Activated CD4-positive, alpha-beta T cell treated with anti-CD3 and anti-CD28 coated beads for 1 hour (primary cell): Measurements from ENCODE around the gene LRRC15.

Source experiments
- DNase-seq: peaks from one replicate; pipeline ENCODE4 v3.0.0-alpha.2; 2020

LRRC15 gene

GRCh38 chr3:194384156-194384555, 14.6 kb upstream of the LRRC15 start:
- no peak for DNase-seq

DNA sequence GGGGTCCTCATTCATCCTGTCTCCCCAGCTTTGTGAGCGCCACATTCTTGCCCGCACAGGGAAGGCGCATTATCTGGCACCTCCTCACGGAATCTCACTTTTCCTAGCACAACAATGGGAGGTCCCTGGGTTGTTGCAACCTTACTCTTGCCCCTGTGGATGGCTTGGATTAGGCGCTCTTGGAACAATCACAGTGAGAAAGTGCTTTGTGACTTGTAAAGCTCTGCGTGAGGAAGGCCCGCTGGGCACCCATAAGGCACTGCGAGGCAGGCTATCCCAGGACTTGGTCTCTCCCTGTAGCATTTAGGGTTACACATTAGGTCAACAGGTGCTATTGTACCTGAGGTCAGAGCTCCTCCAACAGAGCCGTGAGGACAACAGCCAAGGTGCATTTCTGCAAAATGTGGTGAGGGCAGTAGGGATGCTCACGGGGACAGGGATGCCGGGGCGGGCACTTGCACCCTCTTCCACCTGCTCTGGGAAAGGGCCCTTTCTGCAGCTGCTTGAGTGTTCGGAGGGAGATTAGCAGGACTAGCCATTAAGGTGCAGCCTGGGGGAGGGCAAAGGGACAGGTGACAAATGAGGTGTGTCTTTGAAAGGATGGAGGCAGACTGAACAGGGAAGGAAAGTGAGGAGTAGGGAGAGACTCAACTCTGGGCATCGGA, 13.9 kb upstream of the LRRC15 start:
- DNase-seq, result no peak

GRCh38 chr3:194382892-194383223, 13.3 kb upstream of the LRRC15 start:
- no peak for DNase-seq

GRCh38 chr3:194382196-194382891, 12.8 kb upstream of the LRRC15 start:
- DNase-seq, result no peak

DNA sequence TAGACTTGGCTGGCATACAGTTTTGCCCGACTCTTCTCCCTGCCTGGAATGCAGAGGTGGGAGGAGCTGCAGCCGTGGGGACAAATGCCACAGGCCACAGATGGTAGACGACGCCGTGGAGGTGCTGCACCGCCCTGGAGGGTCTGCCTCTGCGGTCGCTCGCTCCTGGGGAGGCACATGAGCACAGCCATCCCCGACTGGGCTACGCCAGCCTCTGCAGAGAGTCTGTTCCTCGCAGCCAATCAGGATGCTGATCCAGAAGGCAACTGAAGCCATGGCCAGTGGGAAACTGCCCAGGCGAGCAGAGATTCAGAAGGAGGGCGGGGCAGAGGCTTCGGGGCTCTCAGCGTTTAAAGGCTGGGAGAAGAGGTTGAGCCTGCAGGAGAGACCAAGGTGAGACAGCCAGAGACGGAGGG, 11.9 kb upstream of the LRRC15 start:
- no peak for DNase-seq

DNA sequence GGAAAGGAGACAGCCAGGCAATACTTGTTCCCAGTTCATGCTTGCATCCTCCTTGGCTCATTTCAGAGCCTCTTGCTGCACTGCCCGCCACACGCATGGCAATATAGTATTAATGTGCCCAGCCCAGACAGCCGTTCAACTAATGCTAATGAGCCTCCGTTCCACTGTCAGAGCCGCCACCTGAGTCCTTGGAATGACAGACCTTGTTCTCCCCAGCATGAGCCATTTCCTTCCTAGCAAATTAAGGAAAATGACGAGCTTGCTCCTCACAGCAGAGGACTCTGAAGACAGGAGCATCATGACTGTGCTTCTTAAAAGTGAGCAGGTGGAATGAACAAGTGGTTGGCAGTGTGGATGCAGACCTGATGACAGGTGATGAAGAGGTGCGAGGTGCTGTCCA, 10.8 kb upstream of the LRRC15 start:
- no peak for DNase-seq

DNA sequence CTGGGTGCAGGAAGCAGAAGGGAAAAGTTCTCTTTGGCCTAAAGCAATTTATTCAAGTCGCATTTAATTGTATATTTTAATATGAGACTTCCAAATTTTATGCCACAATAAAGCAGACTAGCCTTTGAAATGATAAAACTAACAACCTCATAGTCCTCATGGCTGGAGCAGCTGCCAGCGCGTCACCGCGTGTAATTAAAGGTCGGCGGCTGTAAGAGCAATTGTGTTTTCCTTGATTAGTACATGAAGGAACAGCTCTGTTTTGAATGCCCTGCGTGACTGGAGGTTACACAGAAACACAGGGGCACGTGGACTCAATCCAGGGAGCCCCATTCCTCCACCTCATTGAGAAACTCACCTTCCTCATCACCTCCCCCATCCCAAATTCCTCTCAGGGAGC, 10.1 kb upstream of the LRRC15 start:
- DNase-seq, result no peak

GRCh38 chr3:194379231-194379630, 9.7 kb upstream of the LRRC15 start:
- DNase-seq, result no peak

GRCh38 chr3:194377708-194378107, 8.2 kb upstream of the LRRC15 start:
- DNase-seq, result no peak

- DNase-seq, result no peak
These were observed 6.7 kb upstream of the LRRC15 start for GRCh38 chr3:194376241-194376560.

GRCh38 chr3:194375473-194376240, 6.1 kb upstream of the LRRC15 start:
- no peak for DNase-seq

DNA sequence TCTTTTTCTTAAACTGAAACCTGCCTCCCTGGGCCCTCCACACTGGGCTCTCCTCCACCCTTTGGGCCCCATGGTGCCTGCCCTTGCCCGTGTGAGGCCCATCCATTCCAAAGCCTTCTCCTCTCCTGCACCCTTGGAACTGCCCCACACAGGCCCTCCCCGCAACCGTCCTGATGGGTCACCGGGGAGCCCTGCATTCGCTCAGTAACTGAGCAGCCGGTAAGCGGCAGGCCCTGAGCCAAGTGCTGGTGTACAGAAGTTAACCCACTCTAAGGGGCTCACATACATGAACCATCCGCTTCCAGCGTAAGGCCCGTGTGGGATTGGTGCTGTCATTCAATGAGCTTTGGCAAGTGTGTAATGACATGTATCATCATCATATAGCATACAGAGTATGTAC, 5.4 kb upstream of the LRRC15 start:
- DNase-seq, result no peak

- DNase-seq, result no peak
These were observed 4.4 kb upstream of the LRRC15 start for GRCh38 chr3:194373899-194374298.

DNA sequence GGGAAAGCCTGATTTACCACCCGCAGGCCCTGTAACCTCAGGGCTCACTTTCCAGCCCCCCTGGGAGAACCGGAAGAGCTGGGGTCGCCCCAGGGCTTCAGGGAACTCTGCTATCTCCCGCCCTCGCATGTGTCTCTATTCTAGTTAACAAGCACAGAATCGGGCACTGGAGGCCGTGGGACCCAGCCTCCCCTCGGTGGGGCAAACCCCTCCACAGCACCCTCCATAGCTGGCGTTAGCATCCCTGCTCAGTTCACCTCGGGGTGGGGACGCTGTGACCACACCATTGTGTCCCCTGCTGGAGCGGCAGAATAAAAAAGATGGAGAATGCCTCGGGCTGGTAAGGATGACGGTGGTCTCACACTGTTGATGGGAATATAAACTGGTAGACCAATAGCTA, 3.5 kb upstream of the LRRC15 start:
- no peak for DNase-seq

- DNase-seq, result no peak
These were observed 1.2 kb upstream of the LRRC15 start for GRCh38 chr3:194370753-194371152.

DNA sequence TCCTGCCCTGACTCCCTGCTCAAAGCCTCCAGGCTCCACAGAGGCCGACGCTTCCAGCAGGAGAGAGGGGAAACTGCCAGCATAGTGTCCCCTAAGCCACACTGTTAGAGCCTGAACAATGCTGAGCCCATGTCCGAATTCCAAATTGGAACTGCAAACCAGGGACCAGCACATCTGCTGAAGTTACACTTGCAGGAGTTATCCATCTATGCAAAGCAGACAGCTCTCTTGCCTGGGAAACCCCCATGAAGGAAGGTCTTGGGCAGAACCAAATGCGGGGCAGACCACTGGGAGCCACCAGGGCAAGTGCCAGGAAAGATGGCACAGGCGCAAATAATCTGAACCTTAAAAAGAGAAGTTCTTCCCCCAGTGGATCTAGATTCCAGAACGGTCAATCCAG, 625 bp downstream of the LRRC15 start:
- no peak for DNase-seq

- no peak for DNase-seq
These were observed 1.3 kb downstream of the LRRC15 start for GRCh38 chr3:194367992-194368841.

DNA sequence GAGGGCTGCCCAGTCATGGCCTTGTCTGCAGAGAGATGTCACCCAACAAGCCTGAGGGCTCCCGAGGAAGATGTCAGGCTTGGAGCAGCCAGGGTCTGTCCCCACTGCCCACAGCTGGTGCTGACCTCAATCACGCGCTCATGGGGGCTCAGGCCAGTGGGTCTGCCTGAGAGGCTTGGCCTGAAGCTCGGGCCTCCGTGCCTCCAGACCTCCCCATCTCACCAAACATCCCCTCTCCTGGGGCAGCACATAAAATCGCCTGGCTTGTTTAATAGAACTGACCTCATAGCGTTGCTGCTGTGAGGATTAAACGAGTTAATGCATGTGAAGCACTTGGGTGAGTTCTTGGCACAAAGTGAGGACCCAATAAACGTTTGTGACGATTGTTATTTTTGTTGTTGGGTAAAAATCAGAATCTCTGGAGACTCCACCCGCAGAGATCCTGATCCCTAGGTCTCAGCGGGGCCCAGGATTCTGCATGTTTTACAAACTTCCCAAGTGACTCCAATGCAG, 3.5 kb downstream of the LRRC15 start:
- DNase-seq, result no peak

- DNase-seq, result no peak
These were observed 4.0 kb downstream of the LRRC15 start for GRCh38 chr3:194365526-194365925.

DNA sequence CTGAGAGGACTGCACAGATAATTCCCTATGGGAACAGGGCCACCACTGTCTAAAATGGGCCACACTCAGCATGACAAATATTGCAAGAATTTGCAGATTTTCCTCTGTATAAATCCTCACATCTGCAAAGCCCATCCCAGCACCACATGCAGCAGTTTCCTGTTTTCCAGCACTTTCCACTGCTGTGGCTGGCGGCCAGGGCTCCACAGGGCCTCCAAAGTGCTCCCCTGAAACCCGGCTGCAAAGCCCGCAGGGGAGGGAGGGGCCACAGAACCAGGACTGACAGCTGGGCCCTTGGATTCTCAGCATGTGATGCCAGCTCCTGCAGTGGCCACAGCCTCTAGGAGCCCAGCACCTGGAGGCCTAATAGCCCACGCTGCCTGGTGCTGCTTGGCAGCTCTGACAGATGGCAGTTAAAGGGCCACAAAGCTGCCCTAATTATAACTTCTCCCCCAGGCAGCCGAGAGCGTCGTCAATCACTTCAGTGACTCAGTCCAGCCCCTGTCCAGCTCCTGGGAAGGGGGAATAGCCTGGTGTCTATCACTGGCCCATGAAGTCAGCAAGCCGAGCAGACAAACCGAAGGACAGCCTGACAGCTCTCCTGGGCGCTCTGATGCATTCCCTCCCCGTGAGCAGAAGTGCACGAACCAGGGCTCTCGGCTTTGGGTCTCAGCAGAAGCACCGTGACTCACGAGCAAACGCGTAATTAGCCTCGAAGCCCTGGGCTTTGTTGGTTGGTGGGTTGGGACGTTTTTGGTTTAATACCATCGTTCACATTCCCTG, 4.7 kb downstream of the LRRC15 start:
- no peak for DNase-seq

DNA sequence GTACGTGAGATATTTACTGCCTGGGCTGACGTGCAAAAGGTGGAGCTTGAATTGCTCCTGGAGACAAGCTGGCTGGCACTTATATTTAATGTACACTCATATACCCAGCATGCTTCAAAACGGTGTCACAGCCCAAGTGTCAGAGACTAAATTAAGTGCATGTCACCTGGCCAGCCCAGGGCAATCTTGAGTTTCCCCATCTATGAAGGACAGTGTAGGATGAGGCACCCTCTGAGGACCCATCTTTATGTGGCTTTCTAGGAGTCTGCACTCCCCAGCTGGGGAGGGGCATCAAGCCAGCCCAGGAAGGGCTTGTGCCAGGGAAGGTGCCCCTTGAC, 5.3 kb downstream of the LRRC15 start:
- DNase-seq, result no peak

- DNase-seq, result no peak
These were observed 9.0 kb downstream of the LRRC15 start for GRCh38 chr3:194360568-194360967.

DNA sequence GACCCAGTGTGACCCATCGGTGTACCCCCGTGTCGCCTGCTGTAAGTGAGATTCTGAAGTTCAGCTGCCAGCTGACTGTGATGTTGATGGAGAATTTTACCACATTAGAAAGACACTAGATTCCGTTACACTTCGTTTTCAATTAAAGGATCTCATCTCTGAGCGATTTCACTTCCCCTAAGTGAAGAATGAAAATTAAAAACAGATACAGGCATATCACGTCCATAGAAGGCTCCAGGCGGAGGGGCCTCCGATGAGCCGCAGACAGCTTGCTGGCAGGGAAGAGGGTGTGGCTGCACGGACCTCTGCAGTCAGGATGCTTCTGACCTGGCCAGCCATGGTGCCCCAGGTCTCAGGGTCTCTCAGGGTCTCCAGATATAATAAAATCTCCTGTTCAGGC, 11.9 kb downstream of the LRRC15 start:
- DNase-seq, result no peak
